ENCODE data around the gene MCUB.
A peak's percentile ranks its signal among the peaks of the same experiment; 100 is the strongest.

MCUB gene

DNA sequence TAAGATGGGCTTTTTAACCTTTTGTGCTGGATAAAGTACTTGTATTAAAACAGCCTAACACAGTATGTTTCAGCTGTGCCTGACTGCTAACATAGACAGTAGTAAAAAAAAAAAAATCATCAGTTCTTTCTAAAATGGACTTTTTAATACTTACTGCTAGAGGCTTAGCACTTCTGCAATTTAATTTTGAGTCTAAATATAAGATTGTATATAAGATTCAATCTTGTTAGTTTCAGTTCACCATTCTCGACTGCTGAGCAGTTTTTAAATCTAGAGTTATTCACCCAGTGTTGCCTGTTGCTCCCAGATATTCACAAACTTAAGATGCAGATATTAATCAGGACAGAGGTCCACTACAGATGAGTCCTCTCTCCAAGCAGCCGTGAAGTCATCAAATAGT lies 163.1 kb downstream of the MCUB start (continued):
- TF ChIP-seq OSR2 (tag by site-specific recombination; IDR thresholded peaks at IDR 0.05) (no peak), GLIS2 (tag by site-specific recombination; IDR thresholded peaks at IDR 0.05) (no peak)

DNA sequence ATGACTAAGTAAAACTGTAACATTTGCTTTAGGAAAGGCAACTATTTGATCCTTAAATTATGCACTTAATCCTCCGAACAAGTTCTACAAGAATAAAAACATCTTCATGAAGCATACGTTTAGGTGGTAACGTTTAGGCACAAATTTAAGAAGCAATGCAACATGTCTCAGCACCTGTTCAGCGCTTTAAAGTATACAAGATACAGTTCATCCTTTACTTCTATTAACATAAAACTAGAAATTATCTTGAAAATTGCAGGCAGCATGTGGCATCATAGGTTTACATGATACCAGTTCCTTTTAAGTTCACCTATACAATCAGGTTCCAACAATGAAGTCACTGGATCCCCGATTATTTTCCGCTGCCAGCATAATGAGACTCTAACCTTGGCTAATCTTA lies 168.3 kb downstream of the MCUB start:
- Histone ChIP-seq H3K36me3 (ENCODE audit: control insufficient read depth in 2 of 2, insufficient read depth in 1 of 2, low read length in 2 of 2) (peaks cover 0 to 13% of the 10 kb centered on the region in 2 experiments; a peak in 1 of 3 replicates), H3K9me3 (ENCODE audit: control insufficient read depth, insufficient read depth, low read depth, low read length) (no peaks in the 10 kb centered on the region), H3K27ac (ENCODE audit: extremely low read depth, low read depth, low read length) (no peak overlapping the region), H3K4me3 (ENCODE audit: low read depth, low read length) (peak overlapping the region; percentile 88), H3K4me1 (ENCODE audit: control insufficient read depth, insufficient read depth, low read length) (no peaks in the 10 kb centered on the region)
- POLR2A ChIA-PET: no interaction called here
- CTCF ChIA-PET: no interaction called here
- peak; percentile 56 for TF ChIP-seq SCRT2 (tag by site-specific recombination; IDR thresholded peaks at IDR 0.05)
- TF ChIP-seq GLI4 (tag by site-specific recombination; IDR thresholded peaks at IDR 0.05): no peak

DNA sequence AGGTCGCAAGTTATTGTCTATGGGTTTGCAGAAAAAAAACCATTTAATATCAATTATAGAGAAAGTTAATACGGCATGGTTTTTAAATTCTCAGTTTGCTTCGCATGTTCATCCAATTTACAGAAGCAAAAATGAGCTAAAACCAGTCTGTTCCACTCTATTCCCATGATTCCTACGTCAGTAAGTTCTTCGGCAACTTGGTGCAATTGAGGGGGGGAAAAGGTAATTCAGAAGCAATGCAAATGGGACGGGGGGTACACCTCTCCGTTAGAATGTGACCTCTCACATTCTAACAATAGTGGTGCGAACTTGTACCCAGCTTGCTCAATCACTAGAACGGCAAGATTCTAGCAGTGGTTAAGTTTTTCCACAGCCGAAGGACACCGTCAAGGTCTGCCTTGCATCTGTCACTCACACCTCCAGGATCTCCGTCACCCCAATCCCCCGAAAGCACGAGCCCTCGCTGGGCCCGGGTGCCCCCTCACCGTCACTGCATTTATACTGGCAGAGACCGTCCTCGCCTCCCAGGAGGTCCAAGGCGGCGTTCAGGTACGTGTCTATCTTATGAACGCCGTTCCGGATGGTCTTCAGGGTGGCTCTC lies 169.2 kb downstream of the MCUB start:
- Histone ChIP-seq H3K4me3 (ENCODE audit: low read depth, low read length) (peak overlapping the region; percentile 88), H3K9me3 (ENCODE audit: control insufficient read depth, insufficient read depth, low read depth, low read length) (no peaks in the 10 kb centered on the region), H3K27ac (ENCODE audit: extremely low read depth, low read depth, low read length) (peak overlapping the region; percentile 59; the same call in 1 of the 2 replicates), H3K4me1 (ENCODE audit: control insufficient read depth, insufficient read depth, low read length) (no peaks in the 10 kb centered on the region), H3K36me3 (ENCODE audit: control insufficient read depth in 2 of 2, insufficient read depth in 1 of 2, low read length in 2 of 2) (peaks cover 0 to 13% of the 10 kb centered on the region in 2 experiments; a peak in 1 of 3 replicates)
- ChIA-PET CTCF (interaction anchor here (0.7 kb wide), 1 partner anchor 41 kb away, joined by 4 read pairs; no protein-coding TSS in a partner anchor), POLR2A (interaction anchor here (1.0 to 1.5 kb wide), 2 partner anchors 26 to 169 kb away, joined by 4 to 6 read pairs; partner anchors contain the start of genes CASP6 and MCUB)
- TF ChIP-seq ZNF138 (tag by site-specific recombination; IDR thresholded peaks at IDR 0.05; ENCODE audit: borderline replicate concordance) (no peak), ZBTB20 (tag by site-specific recombination; IDR thresholded peaks at IDR 0.05) (peak; percentile 58; the same call in 1 of the 2 replicates), ZNF544 (tag by site-specific recombination; IDR thresholded peaks at IDR 0.05) (no peak), ZNF16 (tag by site-specific recombination; IDR thresholded peaks at IDR 0.05; ENCODE audit: low read depth) (no peak), SP2 (tag by site-specific recombination; IDR thresholded peaks at IDR 0.05) (0 out of 2 replicates have a peak, but pooled peaks have one; percentile 2), ZBTB17 (tag by site-specific recombination; IDR thresholded peaks at IDR 0.05) (peak; percentile 40; the same call in 1 of the 2 replicates), ZNF549 (tag by site-specific recombination; IDR thresholded peaks at IDR 0.05) (no peak), ZEB2 (tag by site-specific recombination; IDR thresholded peaks at IDR 0.05) (0 out of 2 replicates have a peak, but pooled peaks have one; percentile 51), ZXDB (tag by site-specific recombination; IDR thresholded peaks at IDR 0.05) (0 out of 2 replicates have a peak, but pooled peaks have one; percentile 11), ZNF335 (tag by site-specific recombination; conservative IDR thresholded peaks at IDR 0.05) (peak; percentile 37), ZNF202 (tag by site-specific recombination; IDR thresholded peaks at IDR 0.05; ENCODE audit: borderline replicate concordance) (no peak)
- TF ChIP-seq, protein P1, sequence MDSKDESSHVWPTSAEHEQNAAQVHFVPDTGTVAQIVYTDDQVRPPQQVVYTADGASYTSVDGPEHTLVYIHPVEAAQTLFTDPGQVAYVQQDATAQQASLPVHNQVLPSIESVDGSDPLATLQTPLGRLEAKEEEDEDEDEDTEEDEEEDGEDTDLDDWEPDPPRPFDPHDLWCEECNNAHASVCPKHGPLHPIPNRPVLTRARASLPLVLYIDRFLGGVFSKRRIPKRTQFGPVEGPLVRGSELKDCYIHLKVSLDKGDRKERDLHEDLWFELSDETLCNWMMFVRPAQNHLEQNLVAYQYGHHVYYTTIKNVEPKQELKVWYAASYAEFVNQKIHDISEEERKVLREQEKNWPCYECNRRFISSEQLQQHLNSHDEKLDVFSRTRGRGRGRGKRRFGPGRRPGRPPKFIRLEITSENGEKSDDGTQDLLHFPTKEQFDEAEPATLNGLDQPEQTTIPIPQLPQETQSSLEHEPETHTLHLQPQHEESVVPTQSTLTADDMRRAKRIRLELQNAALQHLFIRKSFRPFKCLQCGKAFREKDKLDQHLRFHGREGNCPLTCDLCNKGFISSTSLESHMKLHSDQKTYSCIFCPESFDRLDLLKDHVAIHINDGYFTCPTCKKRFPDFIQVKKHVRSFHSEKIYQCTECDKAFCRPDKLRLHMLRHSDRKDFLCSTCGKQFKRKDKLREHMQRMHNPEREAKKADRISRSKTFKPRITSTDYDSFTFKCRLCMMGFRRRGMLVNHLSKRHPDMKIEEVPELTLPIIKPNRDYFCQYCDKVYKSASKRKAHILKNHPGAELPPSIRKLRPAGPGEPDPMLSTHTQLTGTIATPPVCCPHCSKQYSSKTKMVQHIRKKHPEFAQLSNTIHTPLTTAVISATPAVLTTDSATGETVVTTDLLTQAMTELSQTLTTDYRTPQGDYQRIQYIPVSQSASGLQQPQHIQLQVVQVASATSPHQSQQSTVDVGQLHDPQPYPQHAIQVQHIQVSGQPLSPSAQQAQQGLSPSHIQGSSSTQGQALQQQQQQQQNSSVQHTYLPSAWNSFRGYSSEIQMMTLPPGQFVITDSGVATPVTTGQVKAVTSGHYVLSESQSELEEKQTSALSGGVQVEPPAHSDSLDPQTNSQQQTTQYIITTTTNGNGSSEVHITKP (tag by site-specific recombination; IDR thresholded peaks at IDR 0.05): peak; percentile 86
- TF ChIP-seq, protein P2, sequence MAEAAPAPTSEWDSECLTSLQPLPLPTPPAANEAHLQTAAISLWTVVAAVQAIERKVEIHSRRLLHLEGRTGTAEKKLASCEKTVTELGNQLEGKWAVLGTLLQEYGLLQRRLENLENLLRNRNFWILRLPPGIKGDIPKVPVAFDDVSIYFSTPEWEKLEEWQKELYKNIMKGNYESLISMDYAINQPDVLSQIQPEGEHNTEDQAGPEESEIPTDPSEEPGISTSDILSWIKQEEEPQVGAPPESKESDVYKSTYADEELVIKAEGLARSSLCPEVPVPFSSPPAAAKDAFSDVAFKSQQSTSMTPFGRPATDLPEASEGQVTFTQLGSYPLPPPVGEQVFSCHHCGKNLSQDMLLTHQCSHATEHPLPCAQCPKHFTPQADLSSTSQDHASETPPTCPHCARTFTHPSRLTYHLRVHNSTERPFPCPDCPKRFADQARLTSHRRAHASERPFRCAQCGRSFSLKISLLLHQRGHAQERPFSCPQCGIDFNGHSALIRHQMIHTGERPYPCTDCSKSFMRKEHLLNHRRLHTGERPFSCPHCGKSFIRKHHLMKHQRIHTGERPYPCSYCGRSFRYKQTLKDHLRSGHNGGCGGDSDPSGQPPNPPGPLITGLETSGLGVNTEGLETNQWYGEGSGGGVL (tag by site-specific recombination; IDR thresholded peaks at IDR 0.05): peak; percentile 19; the same call in 1 of the 2 replicates
- TF ChIP-seq, protein P3, sequence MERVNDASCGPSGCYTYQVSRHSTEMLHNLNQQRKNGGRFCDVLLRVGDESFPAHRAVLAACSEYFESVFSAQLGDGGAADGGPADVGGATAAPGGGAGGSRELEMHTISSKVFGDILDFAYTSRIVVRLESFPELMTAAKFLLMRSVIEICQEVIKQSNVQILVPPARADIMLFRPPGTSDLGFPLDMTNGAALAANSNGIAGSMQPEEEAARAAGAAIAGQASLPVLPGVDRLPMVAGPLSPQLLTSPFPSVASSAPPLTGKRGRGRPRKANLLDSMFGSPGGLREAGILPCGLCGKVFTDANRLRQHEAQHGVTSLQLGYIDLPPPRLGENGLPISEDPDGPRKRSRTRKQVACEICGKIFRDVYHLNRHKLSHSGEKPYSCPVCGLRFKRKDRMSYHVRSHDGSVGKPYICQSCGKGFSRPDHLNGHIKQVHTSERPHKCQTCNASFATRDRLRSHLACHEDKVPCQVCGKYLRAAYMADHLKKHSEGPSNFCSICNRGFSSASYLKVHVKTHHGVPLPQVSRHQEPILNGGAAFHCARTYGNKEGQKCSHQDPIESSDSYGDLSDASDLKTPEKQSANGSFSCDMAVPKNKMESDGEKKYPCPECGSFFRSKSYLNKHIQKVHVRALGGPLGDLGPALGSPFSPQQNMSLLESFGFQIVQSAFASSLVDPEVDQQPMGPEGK (tag by site-specific recombination; IDR thresholded peaks at IDR 0.05): peak; percentile 45; the same call in 1 of the 2 replicates
- TF ChIP-seq, protein P4, sequence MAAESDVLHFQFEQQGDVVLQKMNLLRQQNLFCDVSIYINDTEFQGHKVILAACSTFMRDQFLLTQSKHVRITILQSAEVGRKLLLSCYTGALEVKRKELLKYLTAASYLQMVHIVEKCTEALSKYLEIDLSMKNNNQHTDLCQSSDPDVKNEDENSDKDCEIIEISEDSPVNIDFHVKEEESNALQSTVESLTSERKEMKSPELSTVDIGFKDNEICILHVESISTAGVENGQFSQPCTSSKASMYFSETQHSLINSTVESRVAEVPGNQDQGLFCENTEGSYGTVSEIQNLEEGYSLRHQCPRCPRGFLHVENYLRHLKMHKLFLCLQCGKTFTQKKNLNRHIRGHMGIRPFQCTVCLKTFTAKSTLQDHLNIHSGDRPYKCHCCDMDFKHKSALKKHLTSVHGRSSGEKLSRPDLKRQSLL (tag by site-specific recombination; IDR thresholded peaks at IDR 0.05): no peak
